Fibroblast of lung (primary cell): ENCODE data around the gene NBEA. TPM values are rescaled to one million over a fixed set of nuclear protein-coding genes. Genes with fewer than 3 reads are reported as not detected.

Source experiments
- DNase-seq, 2 donors: peaks; one replicate each; pipeline versions ENCODE4 v3.0.0 to v3.0.0-alpha.2; 2010; ENCODE audit warnings: low read depth in 2 of 2
- H2AFZ ChIP-seq: 2 replicates; pipeline ENCODE4 v1.5.1; 2012; ENCODE audit warnings: low read length, control low read depth, inconsistent platforms
- H3K27ac ChIP-seq: 2 replicates; pipeline ENCODE4 v1.5.1; 2011; ENCODE audit warnings: low read length, control low read depth; ENCODE audit not compliant: insufficient read depth
- H3K27me3 ChIP-seq: 2 replicates; pipeline ENCODE4 v1.5.1; 2011; ENCODE audit warnings: mild to moderate bottlenecking, low read length; ENCODE audit not compliant: control insufficient read depth, insufficient read depth
- H3K36me3 ChIP-seq: 2 replicates; pipeline ENCODE4 v1.5.1; 2011; ENCODE audit warnings: low read length; ENCODE audit not compliant: control insufficient read depth, insufficient read depth
- H3K4me1 ChIP-seq: 2 replicates; pipeline ENCODE4 v1.5.1; 2011; ENCODE audit warnings: low read length; ENCODE audit not compliant: control insufficient read depth, insufficient read depth; ENCODE audit errors: extremely low read depth
- H3K4me2 ChIP-seq: 2 replicates; pipeline ENCODE4 v1.5.1; 2011; ENCODE audit warnings: low read length, control low read depth; ENCODE audit not compliant: insufficient read depth; ENCODE audit errors: extremely low read depth
- H3K4me3 ChIP-seq, 4 experiments: fragments of 200-600 bp in 1 of 4; sonication (generic) in 1 of 4; replicated peaks in 1 of 4; 2 replicates each; pipeline ENCODE4 v1.5.1; 2011 to 2016; ENCODE audit warnings: low read length in 4 of 4, low read depth in 3 of 4, mild to moderate bottlenecking in 3 of 4, control low read depth in 2 of 4, inconsistent platforms in 1 of 4, mixed read lengths in 1 of 4; ENCODE audit not compliant: insufficient read depth in 1 of 4; ENCODE audit errors: control extremely low read depth in 1 of 4
- H3K79me2 ChIP-seq: 2 replicates; pipeline ENCODE4 v1.5.1; 2012; ENCODE audit warnings: mild to moderate bottlenecking, low read length, inconsistent platforms; ENCODE audit not compliant: control insufficient read depth, insufficient read depth
- H3K9ac ChIP-seq: 2 replicates; pipeline ENCODE4 v1.5.1; 2011; ENCODE audit warnings: mild to moderate bottlenecking, low read length, control low read depth; ENCODE audit not compliant: insufficient read depth
- H3K9me3 ChIP-seq: 2 replicates; pipeline ENCODE4 v1.5.1; 2012; ENCODE audit warnings: low read depth, low read length; ENCODE audit not compliant: control insufficient read depth, insufficient read depth
- H4K20me1 ChIP-seq: 2 replicates; pipeline ENCODE4 v1.5.1; 2011; ENCODE audit warnings: low read length; ENCODE audit not compliant: control insufficient read depth, insufficient read depth; ENCODE audit errors: extremely low read depth
- EZH2 ChIP-seq: IDR thresholded peaks from 2 replicates; pipeline ENCODE4 v1.5.1; 2012; ENCODE audit warnings: low read length, control low read depth, mild to moderate bottlenecking; ENCODE audit errors: missing control alignments
- polyA plus RNA-seq, 2 donors: library from polyadenylated mRNA; depleted of rRNA in 1 of 2; stranded (reverse) in 1 of 2; unstranded in 1 of 2; fragments of >200 nt; gene quantifications; 2 replicates each; pipeline ENCODE4 v1.2.1, GENCODE V29; 2011 to 2012; ENCODE audit warnings: missing spikeins in 1 of 2
- total RNA-seq: library from RNA; depleted of rRNA; stranded (reverse); fragments of >200 nt; gene quantifications from 2 replicates; pipeline ENCODE4 v1.2.1, GENCODE V29; 2014
- TF ChIP-seq, protein P1 (sequence below), 2 donors: IDR thresholded peaks in 1 of 2; conservative IDR thresholded peaks in 1 of 2; 1 replicate in 1 of 2; 2 replicates in 1 of 2; pipeline ENCODE4 v1.5.1; 2011 to 2012; ENCODE audit warnings: low read length in 2 of 2, control low read depth in 1 of 2, inconsistent platforms in 1 of 2, low read depth in 1 of 2, mild to moderate bottlenecking in 1 of 2

NBEA gene
- total and polyA plus RNA-seq, 2 donors (not counting 1 experiment from before 2014, with no cell fraction given), result 3.6 to 7.8 TPM

DNA sequence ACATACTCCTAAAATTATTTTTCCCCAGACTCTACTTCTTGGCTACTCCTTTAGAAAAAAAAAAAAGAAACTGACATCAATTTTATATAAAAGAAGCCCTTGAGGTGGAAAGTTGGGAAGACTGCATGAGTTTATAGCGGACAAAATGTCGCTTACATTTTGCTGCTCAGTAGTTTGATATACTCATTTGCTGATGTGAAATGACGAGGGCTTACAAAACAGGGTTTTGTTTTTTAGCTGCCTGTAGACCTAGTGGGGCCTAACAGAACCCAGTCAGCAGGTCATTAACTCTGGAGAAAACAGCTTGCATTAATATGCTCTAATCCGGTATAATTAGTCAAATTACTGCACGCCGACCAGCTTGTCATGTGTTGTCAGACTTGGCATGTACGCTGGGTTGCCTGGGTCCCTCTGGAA is 572.0 kb downstream of the NBEA start:
- H3K79me2 ChIP-seq, result no peaks in the 10 kb centered on the region
- H3K4me3 ChIP-seq, result no peak overlapping the region
- TF ChIP-seq, protein P1, sequence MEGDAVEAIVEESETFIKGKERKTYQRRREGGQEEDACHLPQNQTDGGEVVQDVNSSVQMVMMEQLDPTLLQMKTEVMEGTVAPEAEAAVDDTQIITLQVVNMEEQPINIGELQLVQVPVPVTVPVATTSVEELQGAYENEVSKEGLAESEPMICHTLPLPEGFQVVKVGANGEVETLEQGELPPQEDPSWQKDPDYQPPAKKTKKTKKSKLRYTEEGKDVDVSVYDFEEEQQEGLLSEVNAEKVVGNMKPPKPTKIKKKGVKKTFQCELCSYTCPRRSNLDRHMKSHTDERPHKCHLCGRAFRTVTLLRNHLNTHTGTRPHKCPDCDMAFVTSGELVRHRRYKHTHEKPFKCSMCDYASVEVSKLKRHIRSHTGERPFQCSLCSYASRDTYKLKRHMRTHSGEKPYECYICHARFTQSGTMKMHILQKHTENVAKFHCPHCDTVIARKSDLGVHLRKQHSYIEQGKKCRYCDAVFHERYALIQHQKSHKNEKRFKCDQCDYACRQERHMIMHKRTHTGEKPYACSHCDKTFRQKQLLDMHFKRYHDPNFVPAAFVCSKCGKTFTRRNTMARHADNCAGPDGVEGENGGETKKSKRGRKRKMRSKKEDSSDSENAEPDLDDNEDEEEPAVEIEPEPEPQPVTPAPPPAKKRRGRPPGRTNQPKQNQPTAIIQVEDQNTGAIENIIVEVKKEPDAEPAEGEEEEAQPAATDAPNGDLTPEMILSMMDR (conservative IDR thresholded peaks at IDR 0.05 in 1 of 2, IDR thresholded peaks at IDR 0.05 in 1 of 2; ENCODE audit: low read depth in 1 of 2, low read length in 2 of 2), result no peak
- no peak for TF ChIP-seq EZH2
- H4K20me1 ChIP-seq, result no peaks in the 10 kb centered on the region
- no peaks in the 10 kb centered on the region for H3K36me3 ChIP-seq
- H3K9me3 ChIP-seq, result no peaks in the 10 kb centered on the region
- DNase-seq, result peak in 1 of 2 donors; percentile 1
- no peak overlapping the region for H3K9ac ChIP-seq
- no peak overlapping the region for H2AFZ ChIP-seq
- H3K4me1 ChIP-seq, result peaks cover 5% of the 10 kb centered on the region
- H3K4me2 ChIP-seq, result no peak overlapping the region
- no peaks in the 10 kb centered on the region for H3K27me3 ChIP-seq
- no peak overlapping the region for H3K27ac ChIP-seq

DNA sequence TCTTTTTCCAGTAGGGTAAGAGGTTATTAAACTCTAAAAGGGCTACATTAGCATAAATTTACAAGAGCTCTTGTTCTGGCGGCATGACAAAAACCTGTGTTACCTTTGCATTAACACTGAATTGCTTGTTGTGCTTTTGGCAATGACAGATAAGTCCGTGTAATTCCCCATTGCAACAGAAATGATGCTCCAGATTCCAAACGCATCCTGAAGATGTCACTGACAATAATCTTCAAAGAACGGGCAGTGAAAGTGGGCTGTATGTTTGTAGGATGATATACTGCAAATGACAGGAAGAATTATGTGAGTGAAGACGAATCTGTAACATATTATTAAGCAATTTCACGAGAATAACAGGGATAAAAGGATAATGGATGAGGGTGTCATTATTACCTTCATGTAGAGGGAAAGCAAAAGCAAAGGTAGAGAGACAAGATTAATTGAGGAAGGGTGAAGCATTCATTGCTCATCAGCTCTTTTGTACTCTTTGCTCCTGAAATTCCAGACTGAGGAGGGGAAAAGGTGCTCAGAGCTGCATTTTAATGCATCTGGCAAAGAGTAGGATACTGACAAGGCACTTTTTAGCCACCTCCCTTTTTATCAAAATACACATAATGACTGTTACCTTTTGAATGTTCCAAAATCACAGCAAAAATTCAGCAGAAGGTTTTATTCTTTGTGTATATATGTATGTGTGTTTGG is 572.9 kb downstream of the NBEA start:
- H3K4me2 ChIP-seq, result no peak overlapping the region
- TF ChIP-seq, protein P1 (conservative IDR thresholded peaks at IDR 0.05 in 1 of 2, IDR thresholded peaks at IDR 0.05 in 1 of 2; ENCODE audit: low read depth in 1 of 2, low read length in 2 of 2), result no peak
- no peak overlapping the region for H3K9ac ChIP-seq
- H3K79me2 ChIP-seq, result no peaks in the 10 kb centered on the region
- no peak overlapping the region for H2AFZ ChIP-seq
- H3K27me3 ChIP-seq, result no peaks in the 10 kb centered on the region
- no peaks in the 10 kb centered on the region for H4K20me1 ChIP-seq
- no peaks in the 10 kb centered on the region for H3K9me3 ChIP-seq
- no peak overlapping the region for H3K27ac ChIP-seq
- H3K36me3 ChIP-seq, result no peaks in the 10 kb centered on the region
- no peak overlapping the region for H3K4me3 ChIP-seq
- peaks cover 5% of the 10 kb centered on the region for H3K4me1 ChIP-seq
- DNase-seq, result peak in 1 of 2 donors; percentile 1

DNA sequence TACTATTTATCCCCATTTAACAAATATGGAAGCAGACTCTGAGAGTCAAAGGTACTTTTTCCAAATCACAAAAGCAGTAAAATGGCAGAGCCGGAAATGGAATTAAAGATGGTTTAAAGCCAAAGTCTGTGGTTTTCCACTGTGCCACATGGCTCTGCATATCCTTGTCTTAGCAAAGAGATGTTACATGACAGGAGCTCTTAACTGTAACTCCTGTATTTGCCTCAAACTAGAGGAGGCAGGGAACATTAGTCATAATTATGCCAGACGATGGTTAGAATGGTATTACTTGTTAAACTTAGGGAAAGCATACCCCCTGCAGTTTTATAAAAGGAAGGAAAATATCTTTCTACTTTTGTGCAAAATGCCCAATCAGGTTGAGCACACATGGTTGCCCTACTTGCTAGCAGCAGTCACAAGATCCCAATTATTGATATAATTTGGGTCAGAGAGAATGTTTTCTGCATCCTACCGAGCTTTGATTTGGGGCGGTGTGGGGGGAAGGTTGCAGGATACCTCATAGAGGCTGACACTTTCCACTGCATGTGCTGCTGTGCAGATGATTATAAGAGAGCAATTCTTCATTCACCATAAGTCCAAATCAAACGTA is 576.4 kb downstream of the NBEA start:
- Histone ChIP-seq H3K27me3 (no peaks in the 10 kb centered on the region), H3K4me1 (no peaks in the 10 kb centered on the region), H3K79me2 (no peaks in the 10 kb centered on the region), H3K36me3 (no peaks in the 10 kb centered on the region), H3K27ac (no peak overlapping the region), H2AFZ (no peak overlapping the region), H3K9me3 (no peaks in the 10 kb centered on the region), H3K4me3 (no peak overlapping the region), H3K4me2 (no peak overlapping the region), H4K20me1 (no peaks in the 10 kb centered on the region), H3K9ac (no peak overlapping the region)
- TF ChIP-seq, protein P1 (conservative IDR thresholded peaks at IDR 0.05 in 1 of 2, IDR thresholded peaks at IDR 0.05 in 1 of 2; ENCODE audit: low read depth in 1 of 2, low read length in 2 of 2), result no peak
- no peak for TF ChIP-seq EZH2
- DNase-seq, result peak in 1 of 2 donors; percentile 32
